Fibroblast of skin of back (primary cell): ENCODE measurements around the gene MOCS1.

Experiments
- DNase-seq: peaks from one replicate; pipeline ENCODE4 v3.0.0-alpha.2; 2013

The MOCS1 gene

DNA sequence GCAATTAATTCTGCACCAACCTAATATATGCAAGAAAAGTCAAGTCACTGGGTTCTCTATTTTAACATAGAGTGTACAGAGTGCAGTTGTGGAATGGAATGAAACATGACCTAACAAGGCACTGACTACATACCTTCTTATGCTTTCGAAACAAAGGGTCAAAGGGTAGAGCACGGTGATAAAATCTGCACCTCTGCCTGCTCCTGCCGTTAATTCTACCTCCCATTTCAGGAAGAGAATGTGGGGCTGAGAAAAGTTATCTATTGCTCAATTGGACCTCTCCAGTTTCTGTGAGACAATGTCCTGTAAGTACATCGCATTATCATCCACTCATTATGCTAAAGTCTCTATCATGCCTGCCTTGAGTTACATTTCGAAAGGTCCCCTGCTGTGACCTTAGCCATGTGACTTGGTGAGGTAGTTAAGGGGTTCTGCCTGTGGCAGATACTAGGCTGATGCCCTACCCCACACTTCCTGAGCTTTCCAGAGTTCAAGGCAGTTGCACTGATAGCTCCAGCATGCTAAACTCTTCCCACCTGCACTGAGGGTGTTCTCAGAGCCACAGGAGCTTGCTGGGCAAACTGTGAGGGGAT lies 14.0 kb upstream of the MOCS1 start:
- no peak for DNase-seq

DNA sequence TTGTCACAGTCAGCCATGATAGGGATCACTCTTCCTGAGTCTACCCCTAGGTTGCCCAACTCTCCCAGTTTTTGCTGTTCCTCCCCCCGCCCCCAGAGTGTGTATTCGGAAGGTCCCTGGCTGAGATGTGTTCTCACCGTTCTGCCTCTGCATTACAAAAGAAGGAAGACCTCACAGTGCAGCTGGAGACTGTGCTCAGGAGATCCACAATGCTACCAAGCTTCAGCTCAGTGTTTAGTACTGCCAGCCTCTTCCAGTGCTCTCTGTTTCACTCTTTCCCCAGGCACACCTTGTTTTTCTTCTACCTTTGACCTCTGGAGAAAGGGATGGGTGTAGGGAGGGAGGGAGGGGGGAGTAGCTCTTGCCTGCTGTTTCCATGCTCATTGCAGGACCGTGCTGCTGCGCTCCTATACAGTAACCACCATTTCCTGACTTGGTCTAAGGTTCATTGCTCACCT lies 13.4 kb upstream of the MOCS1 start:
- no peak for DNase-seq

DNA sequence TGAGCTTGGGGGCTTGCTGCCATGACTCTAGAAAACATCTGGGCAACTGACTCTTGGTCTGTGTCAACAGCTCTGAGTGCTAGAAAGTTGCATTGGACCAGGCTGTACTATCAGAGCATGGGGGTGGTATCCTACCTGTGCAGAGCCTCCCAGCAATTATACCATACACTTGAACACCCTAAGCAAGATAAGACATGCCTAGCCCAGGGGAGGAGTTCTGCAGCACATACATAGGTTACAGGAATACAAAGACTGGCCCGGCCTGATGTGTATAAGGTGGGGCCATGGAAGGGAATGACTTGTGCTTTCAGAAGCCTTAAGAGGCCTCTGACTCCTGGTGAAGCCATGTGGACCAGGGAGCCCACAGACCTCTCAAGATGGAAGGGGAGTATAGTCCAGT lies 11.4 kb upstream of the MOCS1 start:
- no peak for DNase-seq

DNA sequence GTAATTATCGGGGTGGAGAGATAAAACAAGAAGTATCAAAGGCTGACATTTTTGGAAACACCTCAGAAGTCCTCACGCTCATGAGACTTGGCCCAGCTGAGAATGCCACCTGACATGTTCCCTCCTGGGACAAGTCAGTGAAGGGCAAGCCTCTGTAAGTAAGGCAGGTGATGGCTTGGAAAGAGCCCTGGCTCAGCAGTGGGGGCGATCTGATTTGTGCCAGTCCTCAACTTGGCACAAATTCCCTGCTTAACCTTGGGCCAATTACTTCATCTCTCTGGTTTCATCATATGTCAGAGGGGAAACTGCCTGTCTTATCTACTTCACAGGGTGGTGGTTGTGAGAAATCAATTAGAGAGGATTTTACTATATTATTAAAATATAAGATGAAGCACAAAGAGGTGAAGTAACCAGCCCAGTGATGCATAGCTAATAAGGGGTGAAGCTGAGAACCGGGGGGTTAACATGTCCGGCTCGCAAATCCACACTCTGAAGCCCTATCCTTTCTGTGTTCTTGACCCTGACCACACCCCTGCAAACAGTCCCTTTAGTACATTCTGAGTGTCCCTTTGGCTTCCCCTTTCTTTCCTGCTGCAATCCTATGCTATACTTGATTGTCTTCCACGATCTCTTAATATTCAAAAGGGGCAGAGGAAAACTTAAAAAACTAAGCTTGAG lies 8.8 kb upstream of the MOCS1 start:
- no peak for DNase-seq

DNA sequence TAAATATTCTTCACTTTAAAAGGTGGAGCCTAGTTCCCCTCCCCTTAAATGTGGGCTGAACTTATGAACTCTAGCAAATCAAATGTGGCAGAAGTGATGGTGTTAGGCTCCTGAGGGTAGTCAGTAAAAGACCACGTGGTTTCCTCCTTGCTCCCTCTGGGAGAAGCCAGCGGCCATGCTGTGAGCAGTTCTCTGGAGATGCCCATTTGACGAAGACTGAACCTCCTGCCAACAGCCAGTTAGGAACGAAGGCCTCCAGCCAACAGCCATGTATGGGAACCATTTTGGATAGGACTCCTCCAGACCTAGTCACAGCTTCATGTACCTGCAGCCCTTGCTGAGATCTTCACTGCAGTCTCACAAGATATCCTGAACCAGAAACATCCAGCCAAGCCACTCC lies 7.6 kb upstream of the MOCS1 start:
- DNase-seq, result no peak

DNA sequence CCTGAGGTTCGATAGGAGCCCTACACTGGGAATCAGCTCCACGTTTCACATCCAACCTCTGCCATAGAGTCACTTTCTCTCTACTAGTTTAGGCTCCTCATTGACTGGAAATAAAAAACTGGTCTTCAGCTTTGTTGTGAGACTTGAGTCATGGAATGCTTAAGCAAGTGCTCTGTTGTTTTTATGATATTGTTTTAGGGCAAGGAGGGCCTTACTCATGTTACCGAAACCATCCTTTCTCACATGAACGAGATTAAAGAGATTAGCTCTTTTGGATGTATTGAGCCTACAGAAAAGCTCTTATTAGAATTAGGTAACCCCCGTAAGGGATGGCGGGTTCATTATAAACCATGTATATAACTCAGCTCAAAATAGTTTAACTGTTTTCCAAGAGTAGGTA lies 6.9 kb upstream of the MOCS1 start:
- peak; percentile 51 for DNase-seq

DNA sequence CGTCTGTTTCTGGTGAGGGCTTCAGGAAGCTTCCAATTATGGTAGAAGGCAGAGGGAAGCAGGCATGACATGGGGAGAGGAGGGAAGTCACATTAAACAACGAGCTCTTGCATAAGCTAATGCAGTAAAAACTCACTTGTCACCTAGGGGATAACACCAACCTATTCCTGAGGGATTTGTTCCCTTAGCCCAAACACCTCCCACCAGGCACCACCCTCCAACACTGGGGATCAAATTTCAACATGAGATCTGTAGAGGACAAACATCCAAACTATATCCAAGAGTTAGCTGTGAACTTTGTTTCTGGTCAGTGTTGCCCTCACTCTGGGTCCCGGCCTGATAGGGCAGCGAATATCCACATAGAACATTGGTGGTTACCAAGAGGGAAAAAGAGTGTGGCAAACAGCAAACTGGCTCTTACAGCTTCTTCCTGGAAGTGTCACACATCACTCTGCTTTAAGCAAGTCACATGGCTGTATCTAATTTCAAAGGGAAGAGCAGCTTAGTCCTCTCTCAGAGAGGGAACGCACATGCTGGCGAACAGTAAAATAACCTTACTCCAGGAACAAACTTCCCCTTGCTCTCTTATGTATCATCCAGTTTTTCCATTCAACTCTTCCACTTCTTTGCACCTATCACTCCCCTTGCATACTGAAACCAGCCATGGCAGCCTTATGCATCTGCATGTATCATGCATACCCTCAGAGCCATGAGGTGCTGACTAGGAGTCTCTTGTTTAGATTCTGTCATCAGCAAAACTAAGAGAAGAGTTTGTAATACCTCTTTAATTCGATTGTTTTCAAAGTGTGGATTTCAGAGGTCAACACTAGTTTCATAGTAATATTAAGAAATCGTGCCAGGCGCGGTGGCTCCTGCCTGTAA lies 4.8 kb upstream of the MOCS1 start:
- DNase-seq, result no peak

DNA sequence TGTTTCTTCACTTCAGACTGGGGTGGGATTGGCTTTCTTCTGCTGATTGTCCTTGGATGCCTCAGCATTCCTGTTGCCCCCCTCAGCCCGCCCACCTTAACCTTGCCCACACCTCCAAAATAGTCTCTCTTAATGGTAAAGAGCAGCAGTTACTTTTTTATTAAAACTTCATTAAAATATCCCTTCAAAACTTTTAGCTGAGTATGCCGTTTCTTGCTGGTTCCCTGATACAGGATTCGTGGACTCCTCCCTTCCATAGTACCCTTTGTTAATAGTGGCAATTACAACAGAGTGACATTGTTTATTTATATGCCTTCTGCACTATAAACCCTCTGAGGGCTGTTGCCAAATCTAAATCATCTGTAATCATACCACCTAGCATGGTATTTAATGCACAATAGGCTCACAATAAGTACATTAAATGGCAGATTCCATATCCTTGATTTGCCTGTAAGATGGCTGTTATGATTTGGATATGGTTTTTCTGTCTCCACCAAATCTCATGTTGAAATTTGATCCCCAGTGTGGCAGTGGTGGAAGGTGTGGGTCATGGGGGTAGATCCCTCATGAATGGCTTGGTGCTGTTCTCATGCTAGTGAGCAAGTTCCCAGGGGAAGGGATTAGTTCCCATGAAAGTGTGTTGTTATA lies 3.5 kb upstream of the MOCS1 start:
- DNase-seq, result no peak

DNA sequence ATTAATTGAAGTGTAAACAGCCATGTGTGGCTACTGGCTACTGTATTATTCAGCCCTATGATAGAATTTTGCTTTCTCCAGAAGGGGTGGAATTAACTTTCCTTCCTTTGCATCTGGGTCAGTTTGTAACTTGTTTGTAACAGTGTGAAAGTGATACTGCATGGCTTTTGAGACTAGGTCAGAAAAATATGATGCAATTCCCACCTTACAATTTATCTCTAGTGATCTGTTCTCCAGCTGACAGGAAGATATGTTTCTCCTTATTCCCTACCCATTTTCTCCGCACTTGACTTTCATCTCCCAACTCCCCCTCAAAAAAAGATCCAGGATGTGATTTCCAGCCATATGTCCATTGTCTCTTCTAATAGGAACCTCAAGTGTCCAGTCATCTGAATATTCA lies 2.6 kb upstream of the MOCS1 start:
- DNase-seq, result no peak

DNA sequence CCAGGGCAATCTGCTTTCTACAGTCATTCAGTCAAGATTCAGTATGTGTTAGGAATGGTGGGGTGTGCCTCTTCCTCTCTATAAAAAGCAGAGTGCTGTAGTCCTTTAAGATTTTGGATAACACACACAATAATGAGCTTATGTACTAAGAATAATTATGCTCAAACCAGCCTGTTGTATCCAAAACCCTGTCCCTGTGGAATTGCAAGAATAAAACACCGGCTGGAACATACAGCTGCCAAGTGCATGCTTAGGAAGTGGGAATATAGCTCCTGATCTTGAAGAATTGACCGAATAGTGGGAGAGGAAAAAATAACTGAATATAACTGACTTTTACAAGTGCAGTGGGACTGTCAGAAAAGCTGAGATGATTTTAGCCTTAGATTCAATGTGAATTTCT lies 979 bp upstream of the MOCS1 start:
- no peak for DNase-seq

DNA sequence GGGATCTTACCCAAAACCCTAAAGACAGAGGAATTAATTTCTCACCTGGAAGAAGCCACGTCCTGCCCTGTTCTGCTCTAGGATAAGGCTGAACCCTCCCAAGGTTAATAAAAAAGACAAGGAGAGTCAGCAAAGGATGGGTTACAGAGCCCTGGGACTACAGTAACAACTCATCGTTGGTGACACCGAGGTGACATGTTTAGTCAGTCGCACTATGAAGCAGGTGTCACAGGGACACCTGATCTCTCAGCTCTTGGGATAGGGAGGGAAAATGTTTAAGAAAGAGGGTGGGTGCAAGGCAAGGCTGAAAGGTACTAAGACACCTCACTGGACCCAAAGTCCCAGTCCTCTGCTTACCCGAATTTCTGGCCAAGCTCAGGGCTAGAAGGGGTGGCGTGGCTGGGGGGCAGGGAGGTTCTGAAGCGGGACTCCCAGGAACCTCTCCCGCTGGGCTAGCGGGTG lies 562 bp downstream of the MOCS1 start:
- no peak for DNase-seq

DNA sequence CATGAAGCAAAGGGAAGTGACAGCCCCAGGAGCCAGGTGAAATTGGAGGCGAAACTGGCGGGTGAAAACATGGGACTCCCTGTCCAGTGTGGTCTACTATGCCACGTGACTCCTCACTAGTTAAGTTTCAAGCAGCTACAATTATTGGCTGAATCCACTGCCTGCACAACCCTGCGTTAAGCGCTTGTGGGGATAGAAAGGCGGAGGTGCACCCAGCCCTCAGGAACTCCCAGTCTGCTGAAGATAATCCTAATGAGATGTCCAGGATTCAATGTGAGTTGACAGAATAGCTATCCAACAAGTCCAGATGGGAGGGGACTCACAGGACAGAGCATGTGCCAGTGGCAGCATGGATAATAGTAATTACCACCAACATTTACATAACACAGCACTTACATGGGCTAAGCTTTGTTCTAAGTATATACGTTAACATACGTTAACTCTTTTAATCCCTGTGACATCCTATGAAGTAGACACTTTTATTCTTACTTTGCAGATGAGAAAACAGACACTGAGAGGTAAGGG lies 1.8 kb downstream of the MOCS1 start:
- no peak for DNase-seq

DNA sequence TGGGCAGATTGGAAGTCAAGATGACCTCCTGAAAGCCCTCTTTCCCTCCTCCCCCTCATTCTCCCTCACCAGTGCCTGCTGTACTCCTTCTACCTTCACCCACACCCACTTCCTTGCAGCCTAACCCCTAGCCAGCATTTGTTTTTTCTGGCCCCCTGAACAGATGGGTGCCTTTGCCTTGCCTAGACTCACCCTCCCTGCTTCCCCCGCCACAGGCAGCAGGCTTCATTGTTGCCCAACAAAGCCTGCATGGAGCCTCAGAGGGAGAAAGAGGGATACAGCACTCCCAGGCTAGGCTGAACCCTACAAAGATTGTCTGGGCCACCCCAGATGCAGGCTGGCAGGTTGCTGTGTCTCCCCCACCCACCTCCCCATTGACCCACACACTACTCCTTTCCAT lies 2.7 kb downstream of the MOCS1 start:
- no peak for DNase-seq

DNA sequence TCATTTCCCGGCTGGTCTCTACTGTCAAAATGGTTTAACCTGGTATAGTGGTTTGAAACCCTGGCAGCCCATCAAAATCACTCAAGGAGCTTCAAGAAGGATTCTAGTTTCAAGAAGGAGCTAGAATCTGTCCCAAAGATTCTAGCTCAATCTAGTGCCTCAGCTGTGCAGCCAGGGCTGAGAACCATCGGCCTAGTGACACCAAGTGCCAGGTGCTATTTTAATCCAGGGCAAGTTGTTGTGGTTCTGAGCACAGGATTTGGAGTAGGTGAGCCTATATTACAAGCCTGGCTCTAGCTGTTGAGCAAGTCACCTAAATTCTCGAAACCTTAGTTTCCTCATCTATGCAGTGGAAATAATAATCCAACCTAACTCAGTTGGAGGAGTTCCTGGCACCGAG lies 3.7 kb downstream of the MOCS1 start:
- DNase-seq, result no peak

DNA sequence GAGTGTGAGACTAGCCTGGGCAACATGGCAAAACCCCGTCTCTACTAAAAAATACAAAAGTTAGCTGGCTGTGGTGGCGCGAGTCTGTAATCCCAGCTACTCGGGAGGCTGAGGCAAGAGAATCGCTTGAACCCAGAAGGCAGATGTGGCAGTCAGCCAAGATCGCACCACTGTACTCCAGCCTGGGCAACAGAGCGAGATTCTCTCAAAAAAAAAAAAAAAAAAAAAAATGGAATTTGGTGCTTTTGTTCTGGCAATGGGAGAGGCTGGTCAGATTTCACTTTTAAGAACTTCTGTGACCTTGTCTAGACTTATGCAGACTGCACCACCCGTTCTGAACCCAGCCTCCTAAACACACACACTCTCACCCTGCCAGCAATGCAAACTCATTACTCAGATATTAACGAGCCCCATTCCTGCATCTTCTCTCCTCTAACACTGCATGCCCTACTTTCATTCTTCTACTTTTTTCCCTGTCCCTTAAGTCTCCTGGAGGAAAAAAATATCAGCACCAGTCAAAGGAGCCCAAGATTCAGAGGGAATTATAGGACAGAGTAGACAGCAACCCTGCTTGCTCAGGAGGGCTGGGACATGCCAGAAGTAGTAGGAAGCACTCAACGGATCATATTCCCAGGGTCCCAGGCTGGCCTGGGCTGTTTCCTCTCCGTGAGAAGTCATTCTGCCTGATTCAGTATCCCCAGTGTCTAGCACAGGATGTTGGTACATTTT lies 4.4 kb downstream of the MOCS1 start:
- peak; percentile 64 for DNase-seq

DNA sequence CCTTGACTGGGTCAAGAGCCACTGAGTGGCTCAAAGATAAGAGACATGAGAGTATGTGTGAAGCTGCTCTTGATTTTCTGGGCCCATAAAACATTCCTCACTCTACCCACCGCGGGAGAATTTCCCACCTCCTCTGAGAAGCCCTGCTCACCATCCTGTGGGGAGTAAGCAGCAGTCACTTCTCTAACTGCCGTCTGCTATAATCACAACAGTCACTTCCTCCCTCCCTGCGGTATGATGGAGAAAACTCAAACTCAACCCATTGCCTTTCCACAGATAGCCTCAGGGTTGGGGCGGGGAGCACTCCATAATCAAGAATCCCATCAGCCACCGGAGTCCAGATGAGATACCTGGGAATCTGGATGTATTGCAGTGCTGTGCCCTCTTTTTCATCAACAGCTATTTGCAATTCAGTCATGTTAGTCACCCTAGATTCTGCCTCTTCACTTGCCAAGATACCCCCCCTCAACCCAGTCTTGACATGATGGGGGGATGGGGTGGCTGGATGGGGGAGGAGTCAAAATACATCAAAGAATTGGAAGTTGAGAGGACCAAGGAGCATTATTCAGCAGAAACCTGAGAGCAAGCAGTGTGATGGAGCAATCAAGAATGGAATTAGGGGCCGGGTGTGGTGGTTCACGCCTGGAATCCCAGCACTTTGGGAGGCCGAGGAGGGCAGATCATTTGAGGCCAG lies 5.1 kb downstream of the MOCS1 start:
- DNase-seq, result peak; percentile 62

DNA sequence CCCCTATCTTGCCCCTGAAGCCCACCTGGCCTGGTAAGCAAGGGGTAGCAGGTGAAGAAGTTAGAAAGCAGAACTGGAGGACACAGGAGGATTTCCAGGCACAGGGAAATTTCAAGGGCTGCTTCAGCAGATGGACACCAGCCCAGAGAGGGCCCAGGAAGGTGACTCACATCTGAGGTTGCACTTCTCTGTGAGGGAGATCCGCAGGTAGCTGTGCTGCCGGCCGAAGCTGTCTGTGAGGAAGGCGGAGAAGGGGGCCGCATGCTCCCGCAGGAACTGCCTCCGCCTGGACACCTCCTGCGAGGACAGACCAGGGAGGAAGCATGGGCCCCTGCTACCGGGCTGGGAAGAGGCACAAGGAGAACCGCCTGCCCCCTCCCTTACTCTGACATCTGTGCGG lies 7.1 kb downstream of the MOCS1 start:
- DNase-seq, result peak; percentile 22

DNA sequence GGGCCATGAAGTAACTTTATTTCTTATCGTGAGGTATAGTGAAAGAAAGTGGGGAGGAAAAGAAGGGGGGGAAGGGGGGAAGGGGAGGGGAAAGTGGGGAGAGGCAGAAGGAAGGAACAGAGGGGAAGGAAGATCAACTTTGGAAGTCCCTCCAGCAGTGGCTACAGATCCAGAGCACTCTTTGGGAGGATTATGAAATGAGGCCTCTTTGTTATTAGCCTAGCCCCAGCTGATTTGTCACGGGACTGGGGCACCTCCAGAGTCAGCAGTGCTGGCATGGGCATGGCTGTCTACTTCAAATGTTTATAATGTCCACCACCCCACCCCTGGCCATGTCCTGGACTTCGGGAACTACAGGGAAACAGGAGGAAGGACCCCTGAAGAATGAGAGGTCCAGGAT lies 7.6 kb downstream of the MOCS1 start:
- no peak for DNase-seq

DNA sequence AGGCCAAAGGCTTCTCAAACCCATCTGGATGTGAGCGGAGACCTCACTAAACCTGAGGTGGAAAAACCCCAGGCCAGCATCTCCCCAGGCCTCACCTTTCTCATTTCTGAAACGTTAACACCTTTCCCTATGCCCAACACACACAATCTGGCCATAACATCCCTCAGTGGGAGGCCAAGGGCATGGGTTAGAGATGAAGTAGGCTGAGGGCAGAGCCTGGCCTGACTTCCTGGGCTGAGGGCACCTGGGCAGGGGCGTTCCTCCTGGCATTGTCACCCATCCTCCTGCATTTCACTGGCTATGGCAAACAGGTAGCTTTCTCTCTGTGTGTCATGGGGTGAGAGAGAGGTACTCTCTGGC lies 8.4 kb downstream of the MOCS1 start:
- no peak for DNase-seq

DNA sequence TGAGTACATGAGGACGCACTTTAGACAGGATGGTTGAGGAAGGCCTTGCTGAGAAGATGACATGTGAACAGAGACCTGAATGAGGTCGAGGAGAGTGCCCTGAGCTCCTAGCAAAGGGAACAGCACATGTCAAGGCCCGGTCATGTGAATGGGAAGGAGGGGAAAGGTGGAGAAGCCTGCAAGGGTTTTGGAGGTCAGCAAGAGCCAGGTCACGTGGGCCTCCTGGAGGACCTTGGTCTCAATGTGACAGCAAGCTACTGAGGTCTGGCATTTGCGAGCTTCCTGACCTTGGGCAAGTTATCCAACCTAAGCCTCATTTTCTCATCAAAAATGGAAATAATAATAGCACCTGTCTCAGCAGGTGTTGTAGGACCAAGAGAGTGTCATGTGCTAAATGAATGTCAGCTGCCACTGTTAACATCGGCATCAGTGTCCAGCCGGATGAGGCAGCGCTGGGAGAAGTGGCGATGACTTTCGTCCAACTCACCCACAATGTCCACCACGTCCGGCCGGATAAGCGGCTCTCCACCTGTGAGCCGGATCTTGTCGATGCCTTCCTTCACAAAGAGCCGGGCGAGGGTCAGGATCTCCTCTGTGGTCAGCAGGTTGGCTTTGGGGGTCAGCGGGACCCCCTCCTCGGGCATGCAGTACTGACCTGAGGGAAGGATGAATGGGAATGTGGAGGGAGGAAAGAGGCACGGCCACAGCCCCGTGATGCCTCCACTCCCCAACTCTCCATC lies 8.9 kb downstream of the MOCS1 start:
- no peak for DNase-seq

DNA sequence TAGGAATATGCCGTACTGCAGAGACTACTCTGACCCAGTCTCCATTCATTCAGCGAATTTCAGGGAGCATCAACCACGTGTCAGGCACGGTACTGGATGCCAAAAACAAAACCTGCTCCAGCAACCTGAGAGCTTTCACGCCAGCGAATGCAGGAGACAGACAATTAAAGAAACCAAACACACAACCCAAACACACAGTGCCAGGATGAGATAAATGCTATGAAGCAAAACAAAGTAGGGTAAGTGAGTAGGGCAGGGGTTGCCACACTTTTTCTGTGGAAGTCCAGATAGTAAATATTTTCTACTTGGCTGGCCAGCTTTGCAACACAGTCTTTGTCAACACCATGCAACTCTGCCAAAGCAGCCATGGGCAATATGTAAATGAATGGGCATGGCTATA lies 10.0 kb downstream of the MOCS1 start:
- no peak for DNase-seq
